ENCODE measurements around the gene HYI. TPM values are rescaled to one million over a fixed set of nuclear protein-coding genes. Genes with fewer than 3 reads are reported as not detected.

The HYI gene
- polyA plus RNA-seq, 1 experiment: 59.4 TPM

- ChIA-PET CTCF (interaction anchor here (0.6 to 1.4 kb wide), 2 partner anchors 58 to 136 kb away, joined by 3 read pairs; no protein-coding TSS in a partner anchor), POLR2A (no interaction called here)
- H3K4me3 ChIP-seq (ENCODE audit: low read depth, low read length): no peak overlapping the region
- DNase-seq (ENCODE audit: low read depth): no peak
- no peak for TF ChIP-seq CTCF (IDR thresholded peaks at IDR 0.05; ENCODE audit: insufficient read depth, low read depth, low read length)
- H3K36me3 ChIP-seq (ENCODE audit: control insufficient read depth, insufficient read depth, low read length): peaks cover 43% of the 10 kb centered on the region
- no peaks in the 10 kb centered on the region for H3K27me3 ChIP-seq (ENCODE audit: control insufficient read depth, insufficient read depth, low read length)
Observed at GRCh38 chr1:43434256-43434655, 19.5 kb downstream of the HYI start.

GRCh38 chr1:43432907-43433306 is 20.8 kb downstream of the HYI start:
- no peak for DNase-seq (ENCODE audit: low read depth)
- ChIA-PET CTCF (no interaction called here), POLR2A (no interaction called here)
- H3K27me3 ChIP-seq (ENCODE audit: control insufficient read depth, insufficient read depth, low read length): no peaks in the 10 kb centered on the region
- no peak for TF ChIP-seq CTCF (IDR thresholded peaks at IDR 0.05; ENCODE audit: insufficient read depth, low read depth, low read length)
- H3K4me3 ChIP-seq (ENCODE audit: low read depth, low read length): no peak overlapping the region
- peaks cover 48% of the 10 kb centered on the region for H3K36me3 ChIP-seq (ENCODE audit: control insufficient read depth, insufficient read depth, low read length)

- no peak for DNase-seq (ENCODE audit: low read depth)
- ChIA-PET POLR2A (no interaction called here), CTCF (interaction anchor here (1.0 kb wide), 1 partner anchor 42 kb away, joined by 3 read pairs; no protein-coding TSS in a partner anchor)
- Histone ChIP-seq H3K4me3 (ENCODE audit: low read depth, low read length) (no peak overlapping the region), H3K36me3 (ENCODE audit: control insufficient read depth, insufficient read depth, low read length) (peaks cover 50% of the 10 kb centered on the region), H3K27me3 (ENCODE audit: control insufficient read depth, insufficient read depth, low read length) (no peaks in the 10 kb centered on the region)
- no peak for TF ChIP-seq CTCF (IDR thresholded peaks at IDR 0.05; ENCODE audit: insufficient read depth, low read depth, low read length)
Observed at GRCh38 chr1:43432171-43432860, 21.4 kb downstream of the HYI start.

- ChIA-PET POLR2A (no interaction called here), CTCF (interaction anchor here (1.0 kb wide), 1 partner anchor 41 kb away, joined by 3 read pairs; no protein-coding TSS in a partner anchor)
- Histone ChIP-seq H3K36me3 (ENCODE audit: control insufficient read depth, insufficient read depth, low read length) (peaks cover 50% of the 10 kb centered on the region), H3K27me3 (ENCODE audit: control insufficient read depth, insufficient read depth, low read length) (no peaks in the 10 kb centered on the region), H3K4me3 (ENCODE audit: low read depth, low read length) (no peak overlapping the region)
- DNase-seq (ENCODE audit: low read depth): no peak
- TF ChIP-seq CTCF (IDR thresholded peaks at IDR 0.05; ENCODE audit: insufficient read depth, low read depth, low read length): no peak
Observed at GRCh38 chr1:43431676-43432075, 22.1 kb downstream of the HYI start.

- CTCF ChIA-PET: no interaction called here
- H3K36me3 ChIP-seq (ENCODE audit: control insufficient read depth, insufficient read depth, low read length): peaks cover 55% of the 10 kb centered on the region
- POLR2A ChIA-PET: no interaction called here
- H3K4me3 ChIP-seq (ENCODE audit: low read depth, low read length): no peak overlapping the region
- no peaks in the 10 kb centered on the region for H3K27me3 ChIP-seq (ENCODE audit: control insufficient read depth, insufficient read depth, low read length)
- no peak for TF ChIP-seq CTCF (IDR thresholded peaks at IDR 0.05; ENCODE audit: insufficient read depth, low read depth, low read length)
- DNase-seq (ENCODE audit: low read depth): no peak
Observed at GRCh38 chr1:43430831-43431230, 22.9 kb downstream of the HYI start.

Measured in BJ (cell line).